Astrocyte of the cerebellum (primary cell): ENCODE data around the gene CDKAL1.
A peak's percentile ranks its signal among the peaks of the same experiment; 100 is the strongest.

ENCODE experiments used
- DNase-seq: peaks from one replicate; pipeline ENCODE4 v3.0.0-alpha.2; 2011; ENCODE audit warnings: low read depth
- H3K4me3 ChIP-seq: 2 replicates; pipeline ENCODE4 v1.5.1; 2011; ENCODE audit warnings: mild to moderate bottlenecking, low read depth, low read length, moderate library complexity
- in situ Hi-C: cut with HindIII; loops from 2 replicates; pipeline ENCODE4 v1.10.0; 2017; ENCODE audit warnings: low sequenced_read_pairs
- TF ChIP-seq, protein P1 (sequence below): IDR thresholded peaks from 2 replicates; pipeline ENCODE4 v1.5.1; 2012; ENCODE audit warnings: low read length, low read depth, moderate library complexity, mild to moderate bottlenecking; ENCODE audit errors: missing control alignments

CDKAL1 gene

DNA sequence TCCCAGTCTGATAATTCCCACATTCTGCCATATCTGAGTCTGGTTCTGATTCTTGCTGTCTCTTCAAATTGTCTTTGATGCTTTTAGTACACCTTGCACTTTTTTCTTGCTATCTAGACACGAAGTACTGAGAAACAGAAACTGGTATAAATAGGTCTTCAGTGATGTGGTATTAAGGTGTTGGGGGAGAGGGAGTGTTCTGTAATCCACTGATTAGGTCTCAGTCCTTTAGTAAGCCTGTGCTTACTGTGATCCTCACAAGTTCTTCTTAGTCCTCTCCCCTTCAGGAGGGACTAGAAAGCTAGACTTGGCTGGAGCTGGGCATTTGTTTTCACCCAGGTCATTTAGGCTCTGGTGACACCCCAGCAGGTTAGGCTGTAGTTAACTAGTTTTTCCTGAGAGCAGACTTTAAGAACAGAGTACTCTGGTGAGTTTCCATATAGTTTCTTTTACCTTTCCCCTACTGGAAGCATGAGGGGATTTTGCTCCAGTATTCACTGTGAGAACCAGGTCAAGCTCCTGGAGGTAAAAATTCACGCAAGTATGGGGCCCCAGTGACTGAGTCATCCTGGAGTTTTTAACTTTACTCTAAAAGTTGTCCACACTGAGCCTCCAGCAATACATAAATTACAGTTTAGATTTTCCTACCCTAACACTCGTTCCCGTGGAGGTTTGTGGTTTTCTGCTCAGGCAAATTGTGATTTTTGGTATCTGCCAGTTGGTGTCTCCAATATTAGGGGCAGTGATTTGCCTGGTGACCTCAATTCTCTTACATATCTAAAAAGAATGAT, 154.6 kb downstream of the CDKAL1 start:
- in situ Hi-C loops, result no loop called here
- H3K4me3 ChIP-seq, result no peak overlapping the region
- peak; percentile 59 for DNase-seq
- TF ChIP-seq, protein P1, sequence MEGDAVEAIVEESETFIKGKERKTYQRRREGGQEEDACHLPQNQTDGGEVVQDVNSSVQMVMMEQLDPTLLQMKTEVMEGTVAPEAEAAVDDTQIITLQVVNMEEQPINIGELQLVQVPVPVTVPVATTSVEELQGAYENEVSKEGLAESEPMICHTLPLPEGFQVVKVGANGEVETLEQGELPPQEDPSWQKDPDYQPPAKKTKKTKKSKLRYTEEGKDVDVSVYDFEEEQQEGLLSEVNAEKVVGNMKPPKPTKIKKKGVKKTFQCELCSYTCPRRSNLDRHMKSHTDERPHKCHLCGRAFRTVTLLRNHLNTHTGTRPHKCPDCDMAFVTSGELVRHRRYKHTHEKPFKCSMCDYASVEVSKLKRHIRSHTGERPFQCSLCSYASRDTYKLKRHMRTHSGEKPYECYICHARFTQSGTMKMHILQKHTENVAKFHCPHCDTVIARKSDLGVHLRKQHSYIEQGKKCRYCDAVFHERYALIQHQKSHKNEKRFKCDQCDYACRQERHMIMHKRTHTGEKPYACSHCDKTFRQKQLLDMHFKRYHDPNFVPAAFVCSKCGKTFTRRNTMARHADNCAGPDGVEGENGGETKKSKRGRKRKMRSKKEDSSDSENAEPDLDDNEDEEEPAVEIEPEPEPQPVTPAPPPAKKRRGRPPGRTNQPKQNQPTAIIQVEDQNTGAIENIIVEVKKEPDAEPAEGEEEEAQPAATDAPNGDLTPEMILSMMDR, result no peak

DNA sequence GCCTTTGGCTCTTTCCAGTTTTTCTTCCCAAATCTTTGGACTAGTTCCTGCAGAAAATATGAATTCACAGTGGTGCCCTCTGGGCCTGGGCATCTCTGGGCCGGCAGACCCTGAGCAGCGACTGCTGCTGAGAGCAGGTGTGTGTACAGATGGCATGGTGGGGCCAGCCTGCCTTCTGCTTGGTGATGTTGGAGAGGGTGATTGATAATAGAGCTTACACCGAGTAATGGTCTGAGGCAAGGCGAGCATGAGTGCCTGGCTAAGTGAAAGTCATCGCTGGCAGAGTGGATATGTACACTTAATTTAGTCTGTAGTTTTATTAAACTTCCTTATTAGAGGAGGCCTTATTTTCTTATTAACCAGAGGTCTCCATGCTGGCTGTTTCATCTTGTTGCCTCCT, 156.9 kb downstream of the CDKAL1 start:
- TF ChIP-seq, protein P1, result no peak
- no peak overlapping the region for H3K4me3 ChIP-seq
- no peak for DNase-seq
- in situ Hi-C loops, result no loop called here

DNA sequence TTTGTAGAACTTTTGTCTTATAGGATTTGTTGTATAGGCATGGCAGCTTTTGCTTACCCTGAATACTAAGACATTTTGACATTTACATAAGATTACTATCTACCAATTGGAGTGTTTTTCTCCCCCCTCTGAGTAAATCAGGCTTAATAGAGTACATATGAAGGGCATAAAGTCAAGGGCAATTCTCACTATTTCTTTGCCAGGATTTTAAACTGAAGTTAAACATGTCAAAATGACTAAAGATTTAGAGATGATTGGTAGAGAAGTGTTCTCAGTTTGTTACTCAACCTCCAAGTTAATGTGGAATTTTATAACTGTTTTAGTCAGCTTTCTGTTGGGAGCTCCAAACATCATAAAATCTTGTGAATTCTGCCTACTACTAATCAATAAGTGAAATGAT, 157.8 kb downstream of the CDKAL1 start:
- no peak overlapping the region for H3K4me3 ChIP-seq
- in situ Hi-C loops, result no loop called here

DNA sequence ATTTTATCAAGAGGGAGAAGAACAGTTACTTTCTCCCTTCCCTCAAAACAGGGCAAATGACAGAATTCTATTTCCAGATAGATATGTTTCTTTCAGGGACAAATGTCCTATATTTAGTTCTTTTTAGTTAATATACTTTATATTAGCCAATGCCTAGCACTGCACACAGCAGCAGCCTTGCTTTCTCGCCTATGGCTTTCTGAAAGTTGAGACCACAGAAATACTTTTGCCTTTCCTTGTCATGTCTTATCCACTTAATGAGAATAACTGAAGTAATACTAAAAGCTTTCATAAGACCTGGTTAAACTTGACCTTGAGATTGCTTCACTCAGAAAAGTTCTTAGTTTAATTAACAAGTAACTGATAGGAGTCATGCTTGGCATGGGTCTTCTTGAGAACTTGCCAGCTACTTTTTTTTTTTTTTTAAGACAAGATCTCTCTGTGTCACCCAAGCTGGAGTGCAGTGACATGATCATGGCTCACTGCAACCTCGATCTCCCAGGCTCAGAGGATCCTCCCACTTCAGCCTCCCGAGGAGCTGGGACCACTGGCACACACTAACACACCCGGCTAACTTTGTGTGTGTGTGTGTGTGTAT, 159.3 kb downstream of the CDKAL1 start:
- H3K4me3 ChIP-seq, result no peak overlapping the region
- TF ChIP-seq, protein P1, result no peak
- DNase-seq, result no peak
- in situ Hi-C loops, result no loop called here

More for the DNA sequence above, 157.8 kb downstream of the CDKAL1 start:
- no peak for DNase-seq
- TF ChIP-seq, protein P1, result no peak

DNA sequence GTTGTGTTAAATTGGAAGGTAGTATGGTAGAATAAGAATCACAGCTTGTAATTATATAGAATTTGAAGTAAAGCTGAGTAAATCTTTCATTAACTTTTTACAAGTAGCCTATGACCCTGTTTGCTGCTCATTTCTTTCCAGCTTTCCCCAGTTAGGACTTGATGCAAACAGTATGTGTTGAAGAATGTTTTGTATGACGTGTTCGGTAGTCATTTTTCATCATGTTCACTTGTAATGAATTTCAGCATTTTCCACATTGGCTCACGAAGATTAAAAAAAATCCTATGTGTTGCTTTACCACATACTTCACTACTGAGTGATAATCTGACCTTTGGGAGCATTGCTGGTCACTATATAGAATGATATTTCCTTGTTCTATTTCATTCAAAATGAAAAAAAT, 162.4 kb downstream of the CDKAL1 start:
- TF ChIP-seq, protein P1, result no peak
- H3K4me3 ChIP-seq, result no peak overlapping the region
- in situ Hi-C loops, result no loop called here
- DNase-seq, result no peak

DNA sequence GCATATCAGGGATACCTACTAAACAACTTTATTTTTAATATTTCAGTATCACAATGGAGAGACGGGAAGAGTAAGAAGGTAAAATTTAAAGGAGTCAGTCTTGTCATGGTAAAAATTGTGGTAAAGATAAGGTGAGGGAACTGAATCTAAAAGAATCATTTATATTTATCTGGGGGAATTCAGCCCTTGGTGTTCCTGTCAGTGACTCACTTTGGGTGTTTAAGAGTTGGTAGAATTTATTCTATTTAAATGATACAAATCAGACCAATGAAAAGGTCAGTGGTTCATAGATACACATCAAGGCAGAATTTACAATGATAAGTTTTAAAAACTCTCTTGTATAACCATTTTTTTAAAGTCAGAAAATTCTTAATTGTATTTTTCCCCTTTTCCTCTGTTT, 164.4 kb downstream of the CDKAL1 start:
- no peak for DNase-seq
- in situ Hi-C loops, result no loop called here

More for the DNA sequence above, 164.4 kb downstream of the CDKAL1 start:
- H3K4me3 ChIP-seq, result no peak overlapping the region
- TF ChIP-seq, protein P1, result no peak
